ENCODE data around the gene NKX1-1.

The NKX1-1 gene

GRCh38 chr4:1416051-1416947 is 10.1 kb upstream of the NKX1-1 start:
- no peak for DNase-seq

- DNase-seq, result no peak
Observed at GRCh38 chr4:1415681-1415981, 9.4 kb upstream of the NKX1-1 start.

GRCh38 chr4:1414831-1415680 is 8.8 kb upstream of the NKX1-1 start:
- no peak for DNase-seq

- no peak for DNase-seq
Observed at GRCh38 chr4:1413687-1414479, 7.6 kb upstream of the NKX1-1 start.

GRCh38 chr4:1413204-1413663 is 7.0 kb upstream of the NKX1-1 start:
- DNase-seq, result no peak

GRCh38 chr4:1412376-1413203 is 6.3 kb upstream of the NKX1-1 start:
- DNase-seq, result no peak

GRCh38 chr4:1411436-1412375 is 5.5 kb upstream of the NKX1-1 start:
- no peak for DNase-seq

- DNase-seq, result no peak
Observed at GRCh38 chr4:1410491-1411325, 4.5 kb upstream of the NKX1-1 start.

GRCh38 chr4:1409491-1410425 is 3.5 kb upstream of the NKX1-1 start:
- no peak for DNase-seq

GRCh38 chr4:1409079-1409478 is 2.8 kb upstream of the NKX1-1 start:
- no peak for DNase-seq

- no peak for DNase-seq
Observed at GRCh38 chr4:1408418-1408817, 2.2 kb upstream of the NKX1-1 start.

- no peak for DNase-seq
Observed at GRCh38 chr4:1407657-1408333, 1.6 kb upstream of the NKX1-1 start.

GRCh38 chr4:1406981-1407656 is 877 bp upstream of the NKX1-1 start:
- no peak for DNase-seq

GRCh38 chr4:1405636-1406393 is 427 bp downstream of the NKX1-1 start:
- DNase-seq, result no peak

- DNase-seq, result no peak
Observed at GRCh38 chr4:1405254-1405635, 997 bp downstream of the NKX1-1 start.

GRCh38 chr4:1404573-1405253 is 1.5 kb downstream of the NKX1-1 start:
- no peak for DNase-seq

Measured in HCEC 1CT (cell line).